Coronary artery (tissue), 2 donors: Measurements from ENCODE around the gene MGMT.

Experiments
- DNase-seq: peaks from one replicate; pipeline ENCODE4 v3.0.0-alpha.2; 2017; ENCODE audit warnings: low spot score
- H3K27ac ChIP-seq, 2 donors: fragments of 200-600 bp; sonication (generic); one replicate each; pipeline ENCODE4 v1.5.1; 2016 to 2019
- H3K4me3 ChIP-seq: fragments of 200-600 bp; sonication (generic); 2 replicates; pipeline ENCODE4 v1.5.1; 2016; ENCODE audit warnings: mild to moderate bottlenecking, moderate library complexity
- CTCF ChIP-seq: fragments of 200-600 bp; sonication (generic); IDR thresholded peaks from one replicate; pipeline ENCODE4 v1.5.1; 2019; ENCODE audit warnings: antibody characterized with exemption

MGMT gene

GRCh38 chr10:129709627-129710509 lies 242.8 kb downstream of the MGMT start:
- no peak overlapping the region for H3K4me3 ChIP-seq
- TF ChIP-seq CTCF: no peak

GRCh38 chr10:129710510-129710847 lies 243.4 kb downstream of the MGMT start:
- DNase-seq: no peak
- Histone ChIP-seq H3K4me3 (no peak overlapping the region), H3K27ac (no peak overlapping the region)
- TF ChIP-seq CTCF: no peak

More at GRCh38 chr10:129709627-129710509, 242.8 kb downstream of the MGMT start:
- H3K27ac ChIP-seq: no peak overlapping the region
- DNase-seq: peak; percentile 56

GRCh38 chr10:129711291-129711690 lies 244.2 kb downstream of the MGMT start:
- no peak overlapping the region for H3K27ac ChIP-seq
- TF ChIP-seq CTCF: no peak
- DNase-seq: no peak
- no peak overlapping the region for H3K4me3 ChIP-seq

DNA sequence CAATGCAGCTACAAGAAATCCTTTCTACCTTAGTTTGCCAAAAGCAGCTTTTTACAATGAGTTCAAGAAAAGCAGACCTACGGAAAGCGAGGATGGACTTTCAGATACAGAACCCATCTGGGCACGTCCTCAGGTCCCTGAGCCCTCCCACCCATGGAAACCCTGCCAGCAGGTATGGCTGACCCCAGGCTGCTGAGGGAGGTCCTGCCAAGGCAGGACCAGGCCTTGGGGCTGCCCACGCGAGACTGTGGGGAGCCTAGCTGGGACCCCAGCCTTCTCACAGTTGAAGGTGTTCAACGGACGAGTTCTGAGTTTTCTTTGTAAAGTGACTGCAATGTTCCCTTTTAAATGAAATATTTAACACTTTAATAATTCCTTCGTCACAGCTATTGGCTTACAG lies 245.0 kb downstream of the MGMT start:
- Histone ChIP-seq H3K4me3 (no peak overlapping the region), H3K27ac (no peak overlapping the region)
- DNase-seq: peak; percentile 60
- TF ChIP-seq CTCF: no peak

DNA sequence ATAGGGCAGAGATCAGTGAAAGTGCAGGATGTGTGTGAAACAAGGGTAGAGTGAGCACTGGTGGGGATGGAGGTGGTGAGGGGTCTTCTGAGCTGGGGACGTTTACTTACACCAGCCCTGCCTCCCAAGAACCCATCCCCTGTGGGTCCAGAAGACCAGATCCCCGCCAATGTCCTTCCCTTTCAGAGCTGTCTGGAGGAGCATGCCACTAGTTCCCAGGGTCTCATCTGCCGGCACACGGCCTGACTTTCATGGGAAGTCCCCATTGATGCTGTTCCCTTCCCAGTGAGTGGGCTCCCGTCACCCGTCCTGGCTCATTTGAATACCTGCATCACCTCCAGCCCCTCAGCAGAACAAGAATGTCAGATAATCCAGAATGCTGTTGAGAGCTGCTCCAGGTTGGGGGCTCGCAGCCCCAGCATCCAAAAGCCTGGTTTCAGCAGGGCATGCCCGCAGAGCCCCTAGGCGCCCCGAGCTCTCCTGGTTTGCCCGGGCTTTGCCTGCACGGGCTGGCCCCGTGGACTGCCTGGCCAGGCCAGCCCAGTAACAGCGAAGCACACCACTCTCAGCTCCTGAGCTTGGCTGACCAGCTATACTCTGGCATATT lies 246.7 kb downstream of the MGMT start:
- Histone ChIP-seq H3K27ac (no peak overlapping the region), H3K4me3 (no peak overlapping the region)
- DNase-seq: peak; percentile 54
- no peak for TF ChIP-seq CTCF

DNA sequence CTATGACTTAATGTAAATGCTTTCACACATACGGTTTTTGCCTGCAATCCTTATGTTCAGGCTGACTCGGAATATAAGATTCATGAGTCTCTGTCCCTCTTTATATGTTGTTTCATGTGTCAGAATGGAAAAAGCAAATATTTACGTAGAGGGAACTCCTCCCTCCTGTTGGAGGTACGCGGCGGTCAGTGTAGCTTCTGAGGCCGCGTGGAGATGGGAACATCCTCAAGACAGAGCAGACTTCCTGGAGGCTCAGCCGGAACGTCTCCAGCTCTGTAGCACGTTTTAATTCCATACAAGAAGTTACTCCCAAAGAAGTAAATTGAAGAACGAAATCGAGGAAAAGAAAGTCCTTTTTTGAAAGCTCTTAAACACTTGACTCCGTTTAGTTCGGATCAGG lies 248.8 kb downstream of the MGMT start:
- DNase-seq: no peak
- H3K27ac ChIP-seq: no peak overlapping the region
- TF ChIP-seq CTCF: no peak
- H3K4me3 ChIP-seq: no peak overlapping the region

GRCh38 chr10:129716211-129716681 lies 249.2 kb downstream of the MGMT start:
- DNase-seq: peak; percentile 19
- no peak for TF ChIP-seq CTCF
- Histone ChIP-seq H3K27ac (no peak overlapping the region), H3K4me3 (no peak overlapping the region)
